H1 (cell line): ENCODE measurements around the gene BACE2. TPM values are rescaled to one million over a fixed set of nuclear protein-coding genes. Genes with fewer than 3 reads are reported as not detected.

Source experiments
- CTCF ChIA-PET: fragments of 300-600 bp; sonication (Branson Sonifier 250); formaldehyde crosslinking; loops from one replicate; lab custom pipeline; 2021; ENCODE audit not compliant: partially characterized antibody; lab: Charles Lee
- POLR2A ChIA-PET: fragments of 300-600 bp; sonication (Branson Sonifier 250); formaldehyde crosslinking; loops from one replicate; lab custom pipeline; 2021; ENCODE audit warnings: inconsistent platforms; ENCODE audit not compliant: partially characterized antibody; lab: Charles Lee
- DNase-seq, 2 experiments: peaks; one replicate each; pipeline versions ENCODE4 v3.0.0 to v3.0.0-alpha.2; 2010 to 2022; ENCODE audit warnings: low spot score in 2 of 2, low read depth in 1 of 2, mixed read lengths in 1 of 2
- FAIRE-seq: peaks from 2 replicates; lab custom pipeline; 2011; peaks lifted over from hg19 to GRCh38; lab: Jason Lieb, UNC
- H2AFZ ChIP-seq: 2 replicates; pipeline ENCODE4 v1.8.1; 2012; ENCODE audit warnings: low read length, inconsistent platforms
- H2AK5ac ChIP-seq: 2 replicates; pipeline ENCODE4 v1.6.1; 2013; ENCODE audit warnings: low read depth, low read length
- H2BK120ac ChIP-seq: replicated peaks from 2 replicates; pipeline ENCODE3; 2013; ENCODE audit warnings: low read depth, low read length, inconsistent platforms
- H2BK12ac ChIP-seq: 2 replicates; pipeline ENCODE4 v1.6.1; 2013; ENCODE audit warnings: low read depth, low read length
- H2BK15ac ChIP-seq: 2 replicates; pipeline ENCODE4 v1.6.1; 2013; ENCODE audit warnings: low read length
- H2BK20ac ChIP-seq: 2 replicates; pipeline ENCODE4 v1.6.1; 2013; ENCODE audit warnings: low read length
- H2BK5ac ChIP-seq: 2 replicates; pipeline ENCODE4 v1.6.1; 2013; ENCODE audit warnings: low read depth, low read length
- H3K14ac ChIP-seq: 2 replicates; pipeline ENCODE4 v1.6.1; 2013; ENCODE audit warnings: inconsistent platforms; ENCODE audit not compliant: insufficient read length
- H3K18ac ChIP-seq: 2 replicates; pipeline ENCODE4 v1.6.1; 2013; ENCODE audit warnings: low read length; ENCODE audit errors: extremely low read depth
- H3K23ac ChIP-seq: 2 replicates; pipeline ENCODE4 v1.6.1; 2013; ENCODE audit warnings: inconsistent platforms; ENCODE audit not compliant: insufficient read length
- H3K23me2 ChIP-seq: 2 replicates; pipeline ENCODE4 v1.6.1; 2013; ENCODE audit warnings: low read depth, low read length
- H3K27ac ChIP-seq: 2 replicates; pipeline ENCODE4 v1.6.1; 2011; ENCODE audit warnings: low read depth, low read length, inconsistent platforms
- H3K27me3 ChIP-seq, 4 experiments: replicated peaks in 1 of 4; 1 replicate in 1 of 4; 2 replicates in 3 of 4; pipeline versions ENCODE4 v1.6.1 to v1.8.1; 2011 to 2013; ENCODE audit warnings: low read length in 3 of 4, mild to moderate bottlenecking in 3 of 4, inconsistent platforms in 2 of 4, mixed read lengths in 2 of 4, moderate library complexity in 1 of 4; ENCODE audit not compliant: control insufficient read depth in 3 of 4, insufficient read depth in 3 of 4; ENCODE audit errors: extremely low read depth in 1 of 4
- H3K36me3 ChIP-seq, 4 experiments: 2 replicates each; pipeline versions ENCODE4 v1.6.1 to v1.8.1; 2011 to 2013; ENCODE audit warnings: mild to moderate bottlenecking in 4 of 4, low read length in 3 of 4, moderate library complexity in 2 of 4, control low read depth in 1 of 4, inconsistent platforms in 1 of 4; ENCODE audit not compliant: insufficient read depth in 4 of 4, control insufficient read depth in 2 of 4
- H3K4ac ChIP-seq: replicated peaks from 2 replicates; pipeline ENCODE3; 2013; ENCODE audit warnings: low read length, low read depth, mixed read lengths, inconsistent platforms; ENCODE audit not compliant: insufficient read length
- H3K4me1 ChIP-seq, 4 experiments: replicated peaks in 1 of 4; 1 replicate in 1 of 4; 2 replicates in 3 of 4; pipeline versions ENCODE4 v1.6.1 to v1.8.1; 2011 to 2013; ENCODE audit warnings: low read length in 3 of 4, inconsistent platforms in 2 of 4, mixed read lengths in 1 of 4; ENCODE audit not compliant: insufficient read depth in 4 of 4, control insufficient read depth in 3 of 4
- H3K4me2 ChIP-seq, 2 experiments: 2 replicates each; pipeline versions ENCODE4 v1.6.1 to v1.8.1; 2011 to 2013; ENCODE audit warnings: low read depth in 2 of 2, low read length in 2 of 2, control low read depth in 1 of 2, inconsistent platforms in 1 of 2, mild to moderate bottlenecking in 1 of 2; ENCODE audit not compliant: insufficient read depth in 1 of 2
- H3K4me3 ChIP-seq, 4 experiments: fragments of 200-600, 300-600 bp in 1 of 4; sonication (generic), shearing (Covaris generic), sonication (Bioruptor Twin) in 1 of 4; 2 replicates each; pipeline versions ENCODE4 v1.5.1 to v1.8.1; 2011 to 2016; ENCODE audit warnings: low read length in 4 of 4, low read depth in 3 of 4, control low read depth in 2 of 4, inconsistent platforms in 2 of 4, mild to moderate bottlenecking in 2 of 4, mixed read lengths in 1 of 4, moderate library complexity in 1 of 4; ENCODE audit not compliant: insufficient read depth in 2 of 4; ENCODE audit errors: extremely low read depth in 1 of 4
- H3K56ac ChIP-seq: replicated peaks from 2 replicates; pipeline ENCODE3; 2013; ENCODE audit warnings: low read depth, mild to moderate bottlenecking, mixed read lengths, low read length, inconsistent platforms; ENCODE audit not compliant: insufficient read length
- H3K79me1 ChIP-seq: 2 replicates; pipeline ENCODE4 v1.6.1; 2013; ENCODE audit warnings: low read depth, low read length, control low read depth
- H3K79me2 ChIP-seq, 2 experiments: 2 replicates each; pipeline versions ENCODE4 v1.6.1 to v1.8.1; 2012 to 2013; ENCODE audit warnings: low read length in 2 of 2, mild to moderate bottlenecking in 2 of 2, inconsistent platforms in 1 of 2; ENCODE audit not compliant: insufficient read depth in 2 of 2, control insufficient read depth in 1 of 2
- H3K9ac ChIP-seq, 4 experiments: replicated peaks in 1 of 4; 1 replicate in 1 of 4; 2 replicates in 3 of 4; pipeline versions ENCODE4 v1.6.1 to v1.8.1; 2011 to 2013; ENCODE audit warnings: low read depth in 3 of 4, low read length in 3 of 4, control low read depth in 2 of 4, mild to moderate bottlenecking in 2 of 4, moderate library complexity in 2 of 4, inconsistent platforms in 1 of 4; ENCODE audit errors: extremely low read depth in 1 of 4
- H3K9me3 ChIP-seq, 2 experiments: 2 replicates each; pipeline versions ENCODE4 v1.6.1 to v1.8.1; 2012 to 2013; ENCODE audit warnings: mild to moderate bottlenecking in 2 of 2, moderate library complexity in 2 of 2, control low read depth in 1 of 2, inconsistent platforms in 1 of 2, low read depth in 1 of 2, low read length in 1 of 2, mixed read lengths in 1 of 2; ENCODE audit not compliant: insufficient read depth in 2 of 2
- H4K20me1 ChIP-seq, 2 experiments: replicated peaks in 1 of 2; 2 replicates each; pipeline versions ENCODE3 to v1.8.1; 2011 to 2013; ENCODE audit warnings: inconsistent platforms in 2 of 2, low read length in 2 of 2, mild to moderate bottlenecking in 1 of 2; ENCODE audit not compliant: insufficient read depth in 2 of 2, control insufficient read depth in 1 of 2
- H4K5ac ChIP-seq: 2 replicates; pipeline ENCODE4 v1.6.1; 2013; ENCODE audit warnings: low read length, low read depth, mixed read lengths, inconsistent platforms; ENCODE audit not compliant: insufficient read length
- H4K8ac ChIP-seq: 2 replicates; pipeline ENCODE4 v1.8.0; 2013; ENCODE audit warnings: mild to moderate bottlenecking, moderate library complexity, low read length, inconsistent platforms; ENCODE audit not compliant: insufficient read depth; ENCODE audit errors: extremely low read depth
- H4K91ac ChIP-seq: replicated peaks from 2 replicates; pipeline ENCODE3; 2013; ENCODE audit warnings: low read length, mixed read lengths, inconsistent platforms; ENCODE audit not compliant: insufficient read length
- BCL11A ChIP-seq, 2 experiments: IDR thresholded peaks; one replicate each; pipeline ENCODE4 v1.6.1; 2011; ENCODE audit warnings: low read depth in 2 of 2, low read length in 2 of 2, mild to moderate bottlenecking in 2 of 2
- CBX5 ChIP-seq: fragments of 300-800, 300-1000 bp; sonication (generic); IDR thresholded peaks from 2 replicates; pipeline ENCODE4 v1.7.1; 2016; ENCODE audit warnings: antibody characterized with exemption, low read length, low read depth
- CBX8 ChIP-seq: fragments of 300-800, 300-1000 bp; sonication (generic); IDR thresholded peaks from 2 replicates; pipeline ENCODE4 v1.7.1; 2016; ENCODE audit warnings: low read depth, low read length, borderline replicate concordance
- CTBP2 ChIP-seq: IDR thresholded peaks from 2 replicates; pipeline ENCODE4 v1.7.0; 2011; ENCODE audit warnings: borderline replicate concordance, mild to moderate bottlenecking, moderate library complexity, mixed read lengths, low read length; ENCODE audit not compliant: insufficient read depth, insufficient read length
- GABPA ChIP-seq: IDR thresholded peaks from 2 replicates; pipeline ENCODE4 v1.6.1; 2011; ENCODE audit warnings: mild to moderate bottlenecking, low read length, moderate library complexity, borderline replicate concordance; ENCODE audit not compliant: insufficient read depth
- GTF2F1 ChIP-seq: IDR thresholded peaks from 2 replicates; pipeline ENCODE4 v1.6.1; 2012; ENCODE audit warnings: low read depth, low read length, improper control_type of control experiment, borderline replicate concordance
- JUND ChIP-seq: IDR thresholded peaks from 2 replicates; pipeline ENCODE4 v1.6.1; 2011; ENCODE audit warnings: mild to moderate bottlenecking, improper control_type of control experiment, low read length
- KDM1A ChIP-seq: fragments of 200-600, 300-600 bp; sonication (generic); IDR thresholded peaks from 2 replicates; pipeline ENCODE4 v1.7.1; 2016; ENCODE audit warnings: mild to moderate bottlenecking, low read length, borderline replicate concordance
- SRF ChIP-seq: IDR thresholded peaks from 2 replicates; pipeline ENCODE4 v1.6.1; 2011; ENCODE audit warnings: mild to moderate bottlenecking, low read depth, low read length, moderate library complexity
- TAF7 ChIP-seq: optimal IDR thresholded peaks from 2 replicates; pipeline ENCODE3; 2011; ENCODE audit warnings: low read depth, mild to moderate bottlenecking, inconsistent platforms, low read length, moderate library complexity, borderline replicate concordance
- WGBS, 2 experiments: shearing (Covaris generic) in 1 of 2; methylation state at CpG; one replicate each; pipeline versions ENCODE4 v1.1.6 to v1.1.7; 2013 to 2015; ENCODE audit warnings: low lambda C conversion rate in 2 of 2, mixed read lengths in 2 of 2, inconsistent platforms in 1 of 2, low coverage in 1 of 2, missing lambda C conversion rate in 1 of 2; ENCODE audit not compliant: insufficient replicate concordance in 2 of 2, insufficient coverage in 1 of 2, insufficient read length in 1 of 2; ENCODE audit errors: extremely low coverage in 1 of 2, missing lambda C conversion rate in 1 of 2; 5-methylcytosine and 5-hydroxymethylcytosine counted together
- polyA plus RNA-seq, 7 experiments: library from polyadenylated mRNA; depleted of rRNA in 3 of 7; stranded (reverse) in 5 of 7; unstranded in 2 of 7; fragments of >200 nt in 5 of 7; fragments of 200-250 nt in 2 of 7; gene quantifications; 1 replicate in 5 of 7; 2 replicates in 1 of 7; 4 replicates in 1 of 7; pipeline versions ENCODE4 v1.2.1 to v1.2.3, GENCODE V29; 2011 to 2013; ENCODE audit warnings: missing spikeins in 2 of 7, mixed read lengths in 2 of 7
- total RNA-seq: library from RNA; stranded (reverse); fragmentation: NEBNext Ultra II Directional; extraction: Animal tissue kit (Norgen Biotek cat#: 25700); gene quantifications from 2 replicates; pipeline ENCODE4 v1.2.1, GENCODE V29; 2021
- TF ChIP-seq, protein P1 (sequence below): IDR thresholded peaks from 2 replicates; pipeline ENCODE4 v1.6.1; 2011; ENCODE audit warnings: low read depth, mild to moderate bottlenecking, low read length; ENCODE audit not compliant: insufficient read depth
- TF ChIP-seq, protein P2 (sequence below): IDR thresholded peaks from 2 replicates; pipeline ENCODE4 v1.6.1; 2012; ENCODE audit warnings: low read length, inconsistent platforms

The BACE2 gene
- total and polyA plus RNA-seq, 2 of the 8 experiments (the other 6 are each of a cell fraction or from before 2014, with no cell fraction given) = 8.1 to 10.9 TPM

DNA sequence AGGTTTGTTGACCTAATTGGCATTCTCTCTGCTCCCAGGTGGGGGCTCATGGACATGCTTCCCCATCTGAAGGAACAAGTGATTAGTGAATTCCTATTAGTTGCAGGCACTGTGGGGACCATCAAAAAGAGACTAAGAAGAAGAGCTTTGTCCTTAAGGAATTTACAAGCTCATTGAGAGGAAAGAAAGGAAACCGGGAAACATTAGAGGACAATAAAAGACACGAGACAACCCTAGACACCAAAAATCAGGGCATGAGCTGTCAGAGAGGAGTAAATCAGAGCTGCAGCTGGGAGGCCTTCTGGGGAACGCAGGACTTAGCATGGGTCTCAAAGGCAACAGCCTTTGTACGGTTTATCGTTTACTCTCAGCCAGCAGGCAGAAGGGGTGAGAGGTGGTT lies 45.1 kb downstream of the BACE2 start:
- Histone ChIP-seq H3K4ac (no peak overlapping the region), H3K79me1 (no peaks in the 10 kb centered on the region), H3K14ac (no peak overlapping the region), H3K36me3 (no peaks in the 10 kb centered on the region), H2BK12ac (no peak overlapping the region), H3K4me3 (no peak overlapping the region), H4K91ac (no peak overlapping the region), H2BK15ac (no peak overlapping the region), H4K8ac (no peak overlapping the region), H3K23ac (no peak overlapping the region), H2BK120ac (no peak overlapping the region), H3K4me1 (peaks cover 0 to 2% (median 0%) of the 10 kb centered on the region in 4 experiments; a peak in 1 of 7 replicates), H4K5ac (no peak overlapping the region), H3K23me2 (no peaks in the 10 kb centered on the region), H2BK20ac (no peak overlapping the region), H3K9ac (no peak overlapping the region), H3K79me2 (no peaks in the 10 kb centered on the region), H3K9me3 (no peaks in the 10 kb centered on the region), H2AK5ac (no peak overlapping the region), H2AFZ (no peak overlapping the region), H4K20me1 (peaks cover 0 to 3% of the 10 kb centered on the region in 2 experiments), H3K27ac (no peak overlapping the region), H3K56ac (no peak overlapping the region), H3K4me2 (no peak overlapping the region), H3K18ac (no peak overlapping the region), H2BK5ac (no peak overlapping the region), H3K27me3 (no peaks in the 10 kb centered on the region)
- ChIA-PET POLR2A (no interaction called here), CTCF (interaction anchor here (0.8 to 1.2 kb wide), 3 partner anchors 14 to 71 kb away, joined by 3 to 4 read pairs (median 3); no protein-coding TSS in a partner anchor)
- FAIRE-seq (no peak), DNase-seq (no peak)
- 92% methylated on average over 5 of the region's 5 CpGs; no CpG with 5 or more reads in 1 of the 2 experiments for WGBS, 2 experiments
- no peak for TF ChIP-seq GABPA
- TF ChIP-seq JUND = no peak
- no peak for TF ChIP-seq BCL11A (IDR thresholded peaks at IDR 0.05; ENCODE audit: low read depth in 2 of 2, low read length in 2 of 2)
- no peak for TF ChIP-seq CTBP2
- TF ChIP-seq CBX5 = no peak
- TF ChIP-seq GTF2F1 = no peak
- no peak for TF ChIP-seq CBX8
- no peak for TF ChIP-seq TAF7
- TF ChIP-seq SRF = no peak
- no peak for TF ChIP-seq KDM1A
- TF ChIP-seq, protein P1, sequence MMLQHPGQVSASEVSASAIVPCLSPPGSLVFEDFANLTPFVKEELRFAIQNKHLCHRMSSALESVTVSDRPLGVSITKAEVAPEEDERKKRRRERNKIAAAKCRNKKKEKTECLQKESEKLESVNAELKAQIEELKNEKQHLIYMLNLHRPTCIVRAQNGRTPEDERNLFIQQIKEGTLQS = no peak
- TF ChIP-seq, protein P2, sequence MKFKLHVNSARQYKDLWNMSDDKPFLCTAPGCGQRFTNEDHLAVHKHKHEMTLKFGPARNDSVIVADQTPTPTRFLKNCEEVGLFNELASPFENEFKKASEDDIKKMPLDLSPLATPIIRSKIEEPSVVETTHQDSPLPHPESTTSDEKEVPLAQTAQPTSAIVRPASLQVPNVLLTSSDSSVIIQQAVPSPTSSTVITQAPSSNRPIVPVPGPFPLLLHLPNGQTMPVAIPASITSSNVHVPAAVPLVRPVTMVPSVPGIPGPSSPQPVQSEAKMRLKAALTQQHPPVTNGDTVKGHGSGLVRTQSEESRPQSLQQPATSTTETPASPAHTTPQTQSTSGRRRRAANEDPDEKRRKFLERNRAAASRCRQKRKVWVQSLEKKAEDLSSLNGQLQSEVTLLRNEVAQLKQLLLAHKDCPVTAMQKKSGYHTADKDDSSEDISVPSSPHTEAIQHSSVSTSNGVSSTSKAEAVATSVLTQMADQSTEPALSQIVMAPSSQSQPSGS = no peak
